ENCODE data around the gene LUC7L. TPM values are rescaled to one million over a fixed set of nuclear protein-coding genes. Genes with fewer than 3 reads are reported as not detected.

The LUC7L gene
- total and polyA plus RNA-seq, 2 of the 8 experiments (the other 6 are each of a cell fraction or from before 2014, with no cell fraction given), result 49.7 to 129 TPM

DNA sequence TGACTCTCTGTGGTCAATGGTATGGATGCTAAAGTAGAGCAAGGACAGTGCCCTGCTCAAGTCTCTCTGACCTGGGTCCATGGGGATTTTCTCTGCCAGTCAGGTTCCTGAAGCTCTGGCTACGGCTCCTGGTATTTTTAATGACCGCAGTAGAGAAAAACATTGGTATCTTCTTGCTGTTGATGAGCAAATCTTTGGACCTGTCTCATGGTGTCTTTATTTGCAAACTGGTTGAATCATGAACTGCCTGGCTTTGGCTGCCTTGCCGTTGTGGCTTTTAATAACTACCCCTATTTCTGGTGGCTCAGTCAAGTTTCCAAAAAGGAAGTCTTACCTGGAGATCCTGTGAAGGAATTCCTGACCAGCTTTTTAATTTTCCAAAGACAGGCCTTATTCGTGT lies 14.1 kb upstream of the LUC7L start:
- POLR2A ChIA-PET (ENCODE audit: partially characterized antibody), result interaction anchor here (1.4 to 5.0 kb wide), 3 partner anchors 10 to 19 kb away, joined by 3 to 26 read pairs (median 5); partner anchors contain the start of gene LUC7L
- no peaks in the 10 kb centered on the region for H3K36me3 ChIP-seq (ENCODE audit: control insufficient read depth in 2 of 4, insufficient read depth in 4 of 4, low read length in 3 of 4)
- no peaks in the 10 kb centered on the region for H3K4me1 ChIP-seq (replicated peaks in 1 of 4; ENCODE audit: control insufficient read depth in 3 of 4, insufficient read depth in 4 of 4, low read length in 3 of 4)
- H2AFZ ChIP-seq (ENCODE audit: low read length), result no peak overlapping the region
- WGBS, 2 experiments (ENCODE audit: extremely low coverage in 1 of 2, insufficient coverage in 1 of 2, insufficient read length in 1 of 2, insufficient replicate concordance in 2 of 2, low coverage in 1 of 2, low lambda C conversion rate in 2 of 2, missing lambda C conversion rate in 1 of 2), result 86% methylated on average over 4 of the region's 4 CpGs; no CpG with 5 or more reads in 1 of the 2 experiments
- H4K91ac ChIP-seq (replicated peaks; ENCODE audit: insufficient read length, low read length), result no peak overlapping the region
- no peak overlapping the region for H3K23ac ChIP-seq (ENCODE audit: insufficient read length)
- no peaks in the 10 kb centered on the region for H3K9me3 ChIP-seq (ENCODE audit: insufficient read depth in 2 of 2, low read depth in 1 of 2, low read length in 1 of 2)
- no peak overlapping the region for H2BK15ac ChIP-seq (ENCODE audit: low read length)
- no peak for TF ChIP-seq HDAC2 (IDR thresholded peaks at IDR 0.05; ENCODE audit: borderline replicate concordance in 1 of 2, low read depth in 2 of 2, low read length in 2 of 2)
- TF ChIP-seq, protein P1, sequence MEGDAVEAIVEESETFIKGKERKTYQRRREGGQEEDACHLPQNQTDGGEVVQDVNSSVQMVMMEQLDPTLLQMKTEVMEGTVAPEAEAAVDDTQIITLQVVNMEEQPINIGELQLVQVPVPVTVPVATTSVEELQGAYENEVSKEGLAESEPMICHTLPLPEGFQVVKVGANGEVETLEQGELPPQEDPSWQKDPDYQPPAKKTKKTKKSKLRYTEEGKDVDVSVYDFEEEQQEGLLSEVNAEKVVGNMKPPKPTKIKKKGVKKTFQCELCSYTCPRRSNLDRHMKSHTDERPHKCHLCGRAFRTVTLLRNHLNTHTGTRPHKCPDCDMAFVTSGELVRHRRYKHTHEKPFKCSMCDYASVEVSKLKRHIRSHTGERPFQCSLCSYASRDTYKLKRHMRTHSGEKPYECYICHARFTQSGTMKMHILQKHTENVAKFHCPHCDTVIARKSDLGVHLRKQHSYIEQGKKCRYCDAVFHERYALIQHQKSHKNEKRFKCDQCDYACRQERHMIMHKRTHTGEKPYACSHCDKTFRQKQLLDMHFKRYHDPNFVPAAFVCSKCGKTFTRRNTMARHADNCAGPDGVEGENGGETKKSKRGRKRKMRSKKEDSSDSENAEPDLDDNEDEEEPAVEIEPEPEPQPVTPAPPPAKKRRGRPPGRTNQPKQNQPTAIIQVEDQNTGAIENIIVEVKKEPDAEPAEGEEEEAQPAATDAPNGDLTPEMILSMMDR (IDR thresholded peaks at IDR 0.05; ENCODE audit: control extremely low read depth in 1 of 3, insufficient read depth in 1 of 3, low read depth in 1 of 3, low read length in 3 of 3), result no peak
- TF ChIP-seq, protein P2, sequence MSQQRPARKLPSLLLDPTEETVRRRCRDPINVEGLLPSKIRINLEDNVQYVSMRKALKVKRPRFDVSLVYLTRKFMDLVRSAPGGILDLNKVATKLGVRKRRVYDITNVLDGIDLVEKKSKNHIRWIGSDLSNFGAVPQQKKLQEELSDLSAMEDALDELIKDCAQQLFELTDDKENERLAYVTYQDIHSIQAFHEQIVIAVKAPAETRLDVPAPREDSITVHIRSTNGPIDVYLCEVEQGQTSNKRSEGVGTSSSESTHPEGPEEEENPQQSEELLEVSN (IDR thresholded peaks at IDR 0.05), result no peak
- no peak overlapping the region for H2BK20ac ChIP-seq (ENCODE audit: low read length)
- peaks cover 0 to 9% of the 10 kb centered on the region in 2 experiments for H4K20me1 ChIP-seq (replicated peaks in 1 of 2; ENCODE audit: control insufficient read depth in 1 of 2, insufficient read depth in 2 of 2, low read length in 2 of 2)
- no peak overlapping the region for H3K4me3 ChIP-seq (ENCODE audit: extremely low read depth in 1 of 4, insufficient read depth in 2 of 4, low read depth in 3 of 4, low read length in 4 of 4)
- H3K27ac ChIP-seq (ENCODE audit: low read depth, low read length), result no peak overlapping the region
- H3K14ac ChIP-seq (ENCODE audit: insufficient read length), result no peak overlapping the region
- H3K9ac ChIP-seq (replicated peaks in 1 of 4; ENCODE audit: extremely low read depth in 1 of 4, low read depth in 3 of 4, low read length in 3 of 4), result no peak overlapping the region
- no peak overlapping the region for H2BK120ac ChIP-seq (replicated peaks; ENCODE audit: low read depth, low read length)
- FAIRE-seq (no peak), DNase-seq (ENCODE audit: low read depth in 1 of 2, low spot score in 2 of 2) (no peak)
- no peak overlapping the region for H2BK12ac ChIP-seq (ENCODE audit: low read depth, low read length)
- H2AK5ac ChIP-seq (ENCODE audit: low read depth, low read length), result no peak overlapping the region
- H4K8ac ChIP-seq (ENCODE audit: extremely low read depth, insufficient read depth, low read length), result no peak overlapping the region
- no peak overlapping the region for H3K4me2 ChIP-seq (ENCODE audit: insufficient read depth in 1 of 2, low read depth in 2 of 2, low read length in 2 of 2)
- H2BK5ac ChIP-seq (ENCODE audit: low read depth, low read length), result no peak overlapping the region
- no peak overlapping the region for H4K5ac ChIP-seq (ENCODE audit: insufficient read length, low read depth, low read length)
- no peaks in the 10 kb centered on the region for H3K23me2 ChIP-seq (ENCODE audit: low read depth, low read length)
- no peak overlapping the region for H3K4ac ChIP-seq (replicated peaks; ENCODE audit: insufficient read length, low read depth, low read length)
- H3K27me3 ChIP-seq (replicated peaks in 1 of 4; ENCODE audit: control insufficient read depth in 3 of 4, extremely low read depth in 1 of 4, insufficient read depth in 3 of 4, low read length in 3 of 4), result no peaks in the 10 kb centered on the region
- CTCF ChIA-PET (ENCODE audit: partially characterized antibody), result interaction anchor here (0.6 kb wide), 1 partner anchor 62 kb away, joined by 3 read pairs; no protein-coding TSS in a partner anchor
- H3K79me2 ChIP-seq (ENCODE audit: control insufficient read depth in 1 of 2, insufficient read depth in 2 of 2, low read length in 2 of 2), result peaks cover 0 to 38% of the 10 kb centered on the region in 2 experiments; a peak in 3 of 4 replicates
- no peak overlapping the region for H3K18ac ChIP-seq (ENCODE audit: extremely low read depth, low read length)
- H3K56ac ChIP-seq (replicated peaks; ENCODE audit: insufficient read length, low read depth, low read length), result no peak overlapping the region
- peaks cover 3% of the 10 kb centered on the region for H3K79me1 ChIP-seq (ENCODE audit: low read depth, low read length)
